Epidermal melanocyte (primary cell): ENCODE data around the gene FAM8A1.

Source experiments
- DNase-seq: peaks from one replicate; pipeline ENCODE4 v3.0.0; 2011; ENCODE audit warnings: low spot score; ENCODE audit not compliant: insufficient read length

Gene FAM8A1

DNA sequence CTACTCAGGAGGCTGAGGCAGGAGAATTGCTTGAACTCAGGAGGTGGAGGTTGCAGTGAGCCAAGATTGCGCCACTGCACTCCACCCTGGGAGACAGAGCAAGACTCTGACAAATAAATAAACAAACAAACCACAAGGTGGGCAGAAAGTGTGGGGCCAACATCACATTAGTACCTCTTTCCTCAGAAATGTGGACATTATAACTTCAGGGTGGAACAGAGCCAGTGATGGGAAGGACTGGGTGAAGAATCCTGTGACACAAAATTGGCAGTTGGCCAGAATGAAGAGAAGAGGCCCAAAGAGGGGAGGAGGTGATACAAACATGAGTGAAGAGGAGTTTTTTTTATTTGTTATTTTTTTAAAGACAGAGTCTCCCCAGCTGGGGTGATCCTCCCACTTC is 56.0 kb downstream of the FAM8A1 start:
- no peak for DNase-seq

DNA sequence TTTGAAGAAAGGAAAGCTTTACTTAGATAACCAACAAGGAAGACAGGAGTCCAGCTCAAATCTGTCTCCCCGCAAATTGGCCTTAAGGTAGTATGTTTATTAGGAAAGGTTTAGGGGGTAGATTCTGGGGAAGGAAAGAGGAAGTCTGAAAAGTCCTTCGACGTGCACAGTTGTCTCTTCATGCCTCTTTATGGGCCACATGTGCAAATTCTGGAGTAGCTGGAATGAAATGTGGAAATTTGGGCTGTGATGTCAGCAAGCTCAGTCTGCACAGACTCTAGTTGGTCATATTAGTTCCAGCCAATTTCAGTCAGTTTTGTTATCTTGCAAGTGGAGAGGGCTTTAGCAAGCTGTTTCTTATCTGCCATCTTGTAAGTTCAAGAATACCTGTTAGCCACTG is 56.5 kb downstream of the FAM8A1 start:
- no peak for DNase-seq
